ENCODE results near the gene CACUL1. TPM values are rescaled to one million over a fixed set of nuclear protein-coding genes. Genes with fewer than 3 reads are reported as not detected.

Gene CACUL1
- total RNA-seq, 6 experiments from 2014 or later = 15.5 to 26.4 (median 17.8) TPM

DNA sequence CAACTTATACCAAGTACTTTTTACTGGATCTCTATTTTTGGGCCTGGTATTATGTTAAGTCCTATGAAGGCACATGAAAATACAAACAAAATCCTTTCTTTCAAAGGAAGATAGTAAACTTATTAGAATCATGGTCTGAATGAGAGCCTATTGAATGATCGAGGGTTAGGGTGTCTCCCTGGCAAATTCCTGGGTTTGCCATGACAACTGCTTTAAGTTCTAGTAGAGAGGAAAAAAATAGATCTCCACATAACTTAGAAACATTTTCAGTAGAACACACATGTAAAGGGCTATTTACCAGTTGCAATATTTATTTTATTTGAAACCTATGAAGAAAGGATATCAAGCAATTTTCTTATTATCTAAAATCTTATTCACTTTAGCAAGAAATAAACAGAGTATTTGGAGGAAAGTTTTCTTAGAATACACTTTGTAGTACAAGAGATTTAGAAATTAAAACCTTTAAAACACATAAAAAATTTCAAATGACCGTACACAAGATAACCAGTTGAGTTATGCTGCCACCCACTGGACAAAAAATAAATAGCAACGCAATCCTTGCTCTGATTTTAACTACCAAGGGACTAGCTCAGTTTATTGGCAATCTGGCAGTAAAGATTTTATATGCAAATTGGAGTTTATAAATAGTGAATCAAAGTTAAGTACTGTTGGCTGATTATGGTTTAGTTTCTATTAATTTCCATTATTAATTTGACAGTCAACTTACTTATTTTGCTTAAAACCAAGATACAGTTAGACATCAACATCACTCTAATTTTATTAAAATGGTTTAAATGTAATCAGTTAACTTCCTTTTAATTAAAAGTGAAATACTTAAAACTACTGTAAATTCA is 33.9 kb downstream of the CACUL1 start:
- DNase-seq = no peak
- intact Hi-C loops (cut with DNase I) = no loop called here
- peak; percentile 68 to 81 (median 74) for ATAC-seq

DNA sequence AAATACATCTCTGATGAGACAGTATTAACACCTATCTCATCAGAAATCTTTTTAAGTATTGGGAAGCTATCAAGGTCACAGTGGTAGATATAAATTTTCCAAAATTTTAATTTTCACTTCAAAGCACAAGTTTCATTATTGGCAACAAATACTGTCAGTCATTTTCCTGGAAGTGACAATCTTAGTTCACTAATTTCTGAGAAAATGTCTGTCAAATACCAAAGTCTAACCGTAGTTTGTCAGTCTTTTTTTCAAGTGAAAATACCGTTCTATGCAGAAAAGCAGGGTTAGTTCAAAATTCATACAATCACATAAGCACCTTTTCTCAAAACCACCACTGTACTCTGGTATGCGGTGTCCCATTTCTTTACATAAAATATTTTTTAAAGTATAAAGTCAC is 40.4 kb downstream of the CACUL1 start:
- no peak for DNase-seq
- no peaks in the 10 kb centered on the region for H3K27me3 ChIP-seq
- no peaks in the 10 kb centered on the region for H3K9me3 ChIP-seq
- no peaks in the 10 kb centered on the region for H3K36me3 ChIP-seq
- no peak overlapping the region for H3K27ac ChIP-seq
- 98% methylated on average over 3 of the region's 3 CpGs for WGBS (ENCODE audit: insufficient coverage, low coverage, low lambda C conversion rate, missing lambda C conversion rate)
- ATAC-seq = no peak
- intact Hi-C loops (cut with DNase I) = loop anchor here in 1 of 2 donors (10.0 kb wide), 1 partner anchor 140 kb away; no protein-coding TSS in a partner anchor
- no peaks in the 10 kb centered on the region for H3K4me1 ChIP-seq
- no peak overlapping the region for H3K4me3 ChIP-seq
- no peak for TF ChIP-seq POLR2A (IDR thresholded peaks at IDR 0.05)
- TF ChIP-seq, protein P1, sequence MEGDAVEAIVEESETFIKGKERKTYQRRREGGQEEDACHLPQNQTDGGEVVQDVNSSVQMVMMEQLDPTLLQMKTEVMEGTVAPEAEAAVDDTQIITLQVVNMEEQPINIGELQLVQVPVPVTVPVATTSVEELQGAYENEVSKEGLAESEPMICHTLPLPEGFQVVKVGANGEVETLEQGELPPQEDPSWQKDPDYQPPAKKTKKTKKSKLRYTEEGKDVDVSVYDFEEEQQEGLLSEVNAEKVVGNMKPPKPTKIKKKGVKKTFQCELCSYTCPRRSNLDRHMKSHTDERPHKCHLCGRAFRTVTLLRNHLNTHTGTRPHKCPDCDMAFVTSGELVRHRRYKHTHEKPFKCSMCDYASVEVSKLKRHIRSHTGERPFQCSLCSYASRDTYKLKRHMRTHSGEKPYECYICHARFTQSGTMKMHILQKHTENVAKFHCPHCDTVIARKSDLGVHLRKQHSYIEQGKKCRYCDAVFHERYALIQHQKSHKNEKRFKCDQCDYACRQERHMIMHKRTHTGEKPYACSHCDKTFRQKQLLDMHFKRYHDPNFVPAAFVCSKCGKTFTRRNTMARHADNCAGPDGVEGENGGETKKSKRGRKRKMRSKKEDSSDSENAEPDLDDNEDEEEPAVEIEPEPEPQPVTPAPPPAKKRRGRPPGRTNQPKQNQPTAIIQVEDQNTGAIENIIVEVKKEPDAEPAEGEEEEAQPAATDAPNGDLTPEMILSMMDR (IDR thresholded peaks at IDR 0.05) = no peak

More for the DNA sequence above, 33.9 kb downstream of the CACUL1 start:
- no peaks in the 10 kb centered on the region for H3K9me3 ChIP-seq
- WGBS (ENCODE audit: insufficient coverage, low coverage, low lambda C conversion rate, missing lambda C conversion rate) = 26% methylated on average over 3 of the region's 3 CpGs
- no peak overlapping the region for H3K27ac ChIP-seq
- H3K36me3 ChIP-seq = no peaks in the 10 kb centered on the region
- no peaks in the 10 kb centered on the region for H3K4me1 ChIP-seq
- H3K4me3 ChIP-seq = no peak overlapping the region
- no peak for TF ChIP-seq POLR2A (IDR thresholded peaks at IDR 0.05)
- TF ChIP-seq, protein P1 (IDR thresholded peaks at IDR 0.05) = peak; percentile 80 to 88 (median 85)
- H3K27me3 ChIP-seq = no peaks in the 10 kb centered on the region

DNA sequence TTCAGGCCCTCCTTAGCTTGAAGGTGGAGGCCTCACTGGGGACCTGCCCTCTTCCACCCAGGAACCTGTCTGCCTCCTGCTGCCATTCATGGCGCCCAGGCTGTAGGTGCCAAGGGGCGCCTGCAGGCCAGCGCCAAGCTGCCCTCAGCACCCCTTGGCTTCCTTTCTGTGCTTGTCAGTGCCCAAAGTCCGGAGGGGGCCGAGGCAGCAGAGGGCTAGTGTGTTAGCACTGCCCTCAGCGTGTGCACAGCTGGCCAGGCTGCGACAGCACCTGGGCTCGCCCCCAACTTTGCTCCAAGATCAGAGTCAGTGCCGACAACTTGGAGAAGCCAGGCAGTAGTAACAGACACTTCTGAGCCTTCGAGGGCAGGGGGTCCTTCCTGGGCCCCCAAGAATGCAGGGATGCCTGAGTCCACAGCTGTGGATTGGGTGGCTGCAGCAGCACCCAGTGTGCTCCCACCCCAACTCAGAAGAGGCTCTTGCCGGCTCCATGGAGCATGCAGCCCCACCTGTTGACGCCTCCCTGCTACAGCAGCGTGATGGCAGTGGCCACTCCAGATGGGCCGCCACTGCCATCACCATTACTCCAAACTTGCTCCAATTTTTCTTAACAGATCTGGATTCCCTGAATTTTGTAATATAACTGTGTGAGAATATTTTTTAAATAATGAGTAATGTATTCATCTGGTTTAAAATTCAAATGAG is 41.7 kb downstream of the CACUL1 start:
- Histone ChIP-seq H3K9me3 (no peaks in the 10 kb centered on the region), H3K4me1 (no peaks in the 10 kb centered on the region), H3K27ac (no peak overlapping the region), H3K36me3 (no peaks in the 10 kb centered on the region), H3K4me3 (no peak overlapping the region), H3K27me3 (no peaks in the 10 kb centered on the region)
- intact Hi-C loops (cut with DNase I) = loop anchor here in 1 of 2 donors (10.0 kb wide), 1 partner anchor 138 kb away; no protein-coding TSS in a partner anchor
- ATAC-seq (peak in 1 of 4 donors; percentile 25), DNase-seq (no peak)
- 100% methylated on average over 1 of the region's 14 CpGs for WGBS (ENCODE audit: insufficient coverage, low coverage, low lambda C conversion rate, missing lambda C conversion rate)
- TF ChIP-seq POLR2A (IDR thresholded peaks at IDR 0.05) = no peak
- TF ChIP-seq, protein P1 (IDR thresholded peaks at IDR 0.05) = no peak

DNA sequence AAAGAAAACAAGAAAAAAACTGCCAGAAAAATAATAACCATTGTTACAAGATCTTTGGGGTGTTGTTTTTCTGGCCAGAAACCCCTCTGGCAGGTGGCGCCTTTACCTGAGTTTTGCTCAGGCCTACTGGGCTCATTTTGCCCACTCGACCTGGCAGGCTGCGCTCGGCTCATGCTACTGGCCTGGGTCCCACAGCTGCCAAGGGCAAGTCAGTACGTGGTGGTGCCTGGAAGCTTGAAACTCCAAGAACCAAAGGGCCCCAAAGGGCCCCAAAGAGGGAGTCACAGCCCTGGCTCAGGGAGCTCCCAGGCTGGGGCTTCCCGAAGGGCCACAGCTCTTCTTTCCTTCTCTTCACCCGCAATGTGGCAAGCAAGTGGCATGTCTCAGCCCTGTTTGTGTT is 42.7 kb downstream of the CACUL1 start:
- Histone ChIP-seq H3K27me3 (no peaks in the 10 kb centered on the region), H3K9me3 (no peaks in the 10 kb centered on the region), H3K27ac (no peak overlapping the region), H3K4me3 (no peak overlapping the region), H3K36me3 (peaks cover 0 to 2% (median 0%) of the 10 kb centered on the region in 4 donors), H3K4me1 (no peaks in the 10 kb centered on the region)
- WGBS (ENCODE audit: insufficient coverage, low coverage, low lambda C conversion rate, missing lambda C conversion rate) = 70% methylated on average over 2 of the region's 7 CpGs
- DNase-seq (no peak), ATAC-seq (no peak)
- TF ChIP-seq, protein P1 (IDR thresholded peaks at IDR 0.05) = no peak
- no peak for TF ChIP-seq POLR2A (IDR thresholded peaks at IDR 0.05)
- intact Hi-C loops (cut with DNase I) = loop anchor here in 1 of 2 donors (10.0 kb wide), 1 partner anchor 137 kb away; no protein-coding TSS in a partner anchor
